Measurements from ENCODE around the gene OST4.

The OST4 gene

DNA sequence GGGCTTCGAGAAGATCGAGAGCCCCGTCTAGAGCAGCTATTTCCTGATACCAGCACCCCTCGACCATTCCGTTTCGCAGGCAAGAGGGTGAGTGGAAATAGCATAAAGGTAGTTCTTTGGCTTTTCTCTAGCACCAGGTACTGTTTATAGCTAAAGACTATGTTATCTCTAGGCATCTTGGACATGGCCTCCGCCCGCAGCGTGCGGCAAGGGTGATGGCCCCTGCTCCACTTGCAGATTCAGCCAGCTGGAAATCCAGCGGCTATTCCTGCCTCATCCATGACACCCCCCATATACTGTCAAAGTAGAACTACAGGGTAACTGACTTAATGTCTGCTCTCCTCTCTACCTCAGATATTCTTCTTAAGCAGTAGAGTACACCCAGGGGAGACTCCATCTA is 16.7 kb downstream of the OST4 start:
- Histone ChIP-seq H3K79me2 (ENCODE audit: low read length) (no peaks in the 10 kb centered on the region), H3K27me3 (ENCODE audit: low read depth, low read length) (no peaks in the 10 kb centered on the region), H3K9me3 (ENCODE audit: insufficient read depth, low read length) (no peaks in the 10 kb centered on the region), H3K36me3 (replicated peaks; ENCODE audit: low read depth, low read length) (peaks cover 24% of the 10 kb centered on the region), H3K9ac (ENCODE audit: low read length) (no peak overlapping the region), H3K4me2 (ENCODE audit: low read length) (no peak overlapping the region), H2AFZ (ENCODE audit: low read depth, low read length) (no peak overlapping the region), H3K4me1 (ENCODE audit: low read length) (peaks cover 8% of the 10 kb centered on the region; the same call in 1 of the 2 replicates), H4K20me1 (ENCODE audit: insufficient read depth, low read length) (no peaks in the 10 kb centered on the region), H3K27ac (ENCODE audit: low read length) (no peak overlapping the region), H3K4me3 (ENCODE audit: low read length) (no peak overlapping the region)
- TF ChIP-seq EZH2phosphoT487 (IDR thresholded peaks at IDR 0.05; ENCODE audit: low read depth): no peak
- TF ChIP-seq, protein P1, sequence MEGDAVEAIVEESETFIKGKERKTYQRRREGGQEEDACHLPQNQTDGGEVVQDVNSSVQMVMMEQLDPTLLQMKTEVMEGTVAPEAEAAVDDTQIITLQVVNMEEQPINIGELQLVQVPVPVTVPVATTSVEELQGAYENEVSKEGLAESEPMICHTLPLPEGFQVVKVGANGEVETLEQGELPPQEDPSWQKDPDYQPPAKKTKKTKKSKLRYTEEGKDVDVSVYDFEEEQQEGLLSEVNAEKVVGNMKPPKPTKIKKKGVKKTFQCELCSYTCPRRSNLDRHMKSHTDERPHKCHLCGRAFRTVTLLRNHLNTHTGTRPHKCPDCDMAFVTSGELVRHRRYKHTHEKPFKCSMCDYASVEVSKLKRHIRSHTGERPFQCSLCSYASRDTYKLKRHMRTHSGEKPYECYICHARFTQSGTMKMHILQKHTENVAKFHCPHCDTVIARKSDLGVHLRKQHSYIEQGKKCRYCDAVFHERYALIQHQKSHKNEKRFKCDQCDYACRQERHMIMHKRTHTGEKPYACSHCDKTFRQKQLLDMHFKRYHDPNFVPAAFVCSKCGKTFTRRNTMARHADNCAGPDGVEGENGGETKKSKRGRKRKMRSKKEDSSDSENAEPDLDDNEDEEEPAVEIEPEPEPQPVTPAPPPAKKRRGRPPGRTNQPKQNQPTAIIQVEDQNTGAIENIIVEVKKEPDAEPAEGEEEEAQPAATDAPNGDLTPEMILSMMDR (IDR thresholded peaks at IDR 0.05; ENCODE audit: low read depth, low read length): no peak

DNA sequence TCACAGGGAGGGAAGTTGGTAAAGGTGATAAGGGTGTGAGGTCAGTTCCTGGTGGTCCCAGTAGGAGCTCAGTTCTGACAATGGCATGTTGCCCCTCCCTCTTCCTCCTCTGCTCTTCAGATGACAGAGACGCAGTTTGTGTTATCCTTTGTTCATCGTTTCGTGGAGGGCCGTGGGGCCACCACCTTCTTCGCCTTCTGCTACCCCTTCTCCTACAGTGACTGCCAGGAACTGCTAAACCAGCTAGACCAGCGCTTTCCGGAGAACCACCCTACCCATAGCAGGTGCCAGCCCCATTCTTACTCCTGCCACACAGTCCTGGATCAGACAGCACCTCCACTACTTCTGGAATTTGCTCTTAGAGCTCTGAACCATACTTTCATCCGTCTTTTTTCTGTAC is 17.7 kb downstream of the OST4 start:
- H3K9ac ChIP-seq (ENCODE audit: low read length): no peak overlapping the region
- no peaks in the 10 kb centered on the region for H4K20me1 ChIP-seq (ENCODE audit: insufficient read depth, low read length)
- H3K4me3 ChIP-seq (ENCODE audit: low read length): no peak overlapping the region
- no peak overlapping the region for H2AFZ ChIP-seq (ENCODE audit: low read depth, low read length)
- no peaks in the 10 kb centered on the region for H3K9me3 ChIP-seq (ENCODE audit: insufficient read depth, low read length)
- H3K4me1 ChIP-seq (ENCODE audit: low read length): peaks cover 14% of the 10 kb centered on the region
- H3K4me2 ChIP-seq (ENCODE audit: low read length): no peak overlapping the region
- no peak overlapping the region for H3K27ac ChIP-seq (ENCODE audit: low read length)
- peaks cover 19% of the 10 kb centered on the region for H3K36me3 ChIP-seq (replicated peaks; ENCODE audit: low read depth, low read length)
- no peaks in the 10 kb centered on the region for H3K79me2 ChIP-seq (ENCODE audit: low read length)
- TF ChIP-seq, protein P1 (IDR thresholded peaks at IDR 0.05; ENCODE audit: low read depth, low read length): no peak
- TF ChIP-seq EZH2phosphoT487 (IDR thresholded peaks at IDR 0.05; ENCODE audit: low read depth): no peak
- H3K27me3 ChIP-seq (ENCODE audit: low read depth, low read length): no peaks in the 10 kb centered on the region

DNA sequence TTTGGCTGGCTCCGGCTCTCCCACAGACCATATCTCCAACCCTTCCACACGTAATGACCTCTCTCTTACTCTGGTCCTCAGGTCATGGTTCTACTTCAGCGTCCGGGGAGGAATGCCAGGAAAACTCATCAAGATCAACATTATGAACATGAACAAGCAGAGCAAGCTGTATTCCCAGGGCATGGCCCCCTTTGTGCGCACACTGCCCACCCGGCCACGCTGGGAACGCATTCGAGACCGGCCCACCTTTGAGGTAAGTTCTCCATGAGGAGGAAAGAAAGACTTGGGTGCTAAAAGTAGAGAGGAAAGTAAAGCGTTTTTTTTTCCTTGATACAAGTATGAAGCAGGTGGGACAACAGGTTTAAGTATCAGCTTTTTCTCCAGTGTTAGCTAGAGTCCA is 18.1 kb downstream of the OST4 start:
- H3K4me2 ChIP-seq (ENCODE audit: low read length): no peak overlapping the region
- H3K9ac ChIP-seq (ENCODE audit: low read length): no peak overlapping the region
- H4K20me1 ChIP-seq (ENCODE audit: insufficient read depth, low read length): no peaks in the 10 kb centered on the region
- no peaks in the 10 kb centered on the region for H3K9me3 ChIP-seq (ENCODE audit: insufficient read depth, low read length)
- H3K4me1 ChIP-seq (ENCODE audit: low read length): peaks cover 14% of the 10 kb centered on the region
- H3K79me2 ChIP-seq (ENCODE audit: low read length): no peaks in the 10 kb centered on the region
- H3K36me3 ChIP-seq (replicated peaks; ENCODE audit: low read depth, low read length): peaks cover 19% of the 10 kb centered on the region
- no peak overlapping the region for H2AFZ ChIP-seq (ENCODE audit: low read depth, low read length)
- no peaks in the 10 kb centered on the region for H3K27me3 ChIP-seq (ENCODE audit: low read depth, low read length)
- H3K4me3 ChIP-seq (ENCODE audit: low read length): no peak overlapping the region
- H3K27ac ChIP-seq (ENCODE audit: low read length): no peak overlapping the region
- no peak for TF ChIP-seq EZH2phosphoT487 (IDR thresholded peaks at IDR 0.05; ENCODE audit: low read depth)
- TF ChIP-seq, protein P1 (IDR thresholded peaks at IDR 0.05; ENCODE audit: low read depth, low read length): no peak

DNA sequence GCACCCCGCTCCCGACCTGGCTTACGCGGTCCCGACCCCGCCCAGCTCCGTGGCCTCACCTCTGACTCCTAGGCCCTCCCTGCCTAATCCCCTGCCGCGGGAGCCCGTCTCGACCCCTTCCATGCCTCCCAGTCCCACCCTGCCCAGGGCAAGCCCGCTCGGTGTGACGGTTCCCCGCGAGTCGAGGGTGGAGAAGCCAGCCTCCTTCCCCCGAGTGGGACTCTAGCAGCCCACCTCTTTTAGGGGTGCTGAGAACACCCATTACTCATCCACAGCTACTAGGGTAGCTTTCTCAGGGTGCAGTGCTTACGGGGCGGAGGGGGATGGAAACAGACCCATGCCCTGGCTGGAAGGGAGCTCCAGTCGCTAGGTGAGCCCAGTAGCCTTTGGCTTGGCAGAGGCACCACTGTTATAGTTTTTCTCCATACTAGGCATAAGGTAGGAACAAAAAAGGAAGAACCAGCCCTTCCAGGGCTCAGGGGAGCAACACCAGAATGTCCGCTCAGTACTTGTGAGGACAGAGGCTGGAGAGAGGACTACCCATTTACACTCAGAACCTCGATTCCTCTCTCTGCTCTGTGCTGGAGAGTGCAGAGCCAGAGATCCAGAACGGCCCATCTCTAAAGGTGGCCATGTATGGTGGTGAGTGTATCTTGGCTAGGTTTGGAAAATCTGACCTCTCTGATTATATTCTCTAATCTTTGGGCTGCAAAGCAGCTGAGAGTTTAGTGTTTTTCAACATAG is 19.4 kb downstream of the OST4 start:
- peak overlapping the region; percentile 95 for H3K4me2 ChIP-seq (ENCODE audit: low read length)

More for the DNA sequence above, 19.4 kb downstream of the OST4 start:
- TF ChIP-seq, protein P1 (IDR thresholded peaks at IDR 0.05; ENCODE audit: low read depth, low read length): no peak
- no peak for TF ChIP-seq EZH2phosphoT487 (IDR thresholded peaks at IDR 0.05; ENCODE audit: low read depth)
- Histone ChIP-seq H3K27me3 (ENCODE audit: low read depth, low read length) (no peaks in the 10 kb centered on the region), H3K79me2 (ENCODE audit: low read length) (no peaks in the 10 kb centered on the region), H3K27ac (ENCODE audit: low read length) (no peak overlapping the region), H2AFZ (ENCODE audit: low read depth, low read length) (peak overlapping the region; percentile 50; the same call in 1 of the 2 replicates), H3K4me3 (ENCODE audit: low read length) (peak overlapping the region; percentile 91), H3K36me3 (replicated peaks; ENCODE audit: low read depth, low read length) (peaks cover 19% of the 10 kb centered on the region), H3K9ac (ENCODE audit: low read length) (peak overlapping the region; percentile 96), H3K9me3 (ENCODE audit: insufficient read depth, low read length) (no peaks in the 10 kb centered on the region), H3K4me1 (ENCODE audit: low read length) (peaks cover 14% of the 10 kb centered on the region), H4K20me1 (ENCODE audit: insufficient read depth, low read length) (no peaks in the 10 kb centered on the region)
